Measurements from ENCODE around the gene RNF141.

- TF ChIP-seq CTCF (IDR thresholded peaks at IDR 0.05; ENCODE audit: extremely low read depth in 1 of 2, insufficient read depth in 1 of 2, low read depth in 1 of 2, low read length in 2 of 2) (no peak), POLR2AphosphoS5 (IDR thresholded peaks at IDR 0.05; ENCODE audit: insufficient read depth, low read depth, low read length) (peak; percentile 1)
Observed at GRCh38 chr11:10506008-10506370, 35.0 kb downstream of the RNF141 start.
